Neural crest cell (in vitro differentiated cells): ENCODE measurements around the gene CAPS. TPM values are rescaled to one million over a fixed set of nuclear protein-coding genes. Genes with fewer than 3 reads are reported as not detected.

Experiments
- DNase-seq: peaks from one replicate; pipeline ENCODE4 v3.0.0; 2021; ENCODE audit warnings: low read depth, mixed read lengths, low spot score
- H3K27ac Mint-ChIP-seq: one replicate; pipeline ENCODE4 v1.8.0; 2021; ENCODE audit warnings: mild to moderate bottlenecking, mixed read lengths; ENCODE audit not compliant: unreplicated experiment
- H3K27me3 Mint-ChIP-seq: 2 replicates; pipeline ENCODE4 v1.8.0; 2021; ENCODE audit warnings: low read depth, mild to moderate bottlenecking, mixed read lengths
- H3K36me3 Mint-ChIP-seq: 2 replicates; pipeline ENCODE4 v1.8.0; 2021; ENCODE audit warnings: low read depth, mild to moderate bottlenecking, mixed read lengths
- H3K4me1 Mint-ChIP-seq: 2 replicates; pipeline ENCODE4 v1.8.0; 2021; ENCODE audit warnings: mixed read lengths
- H3K4me3 Mint-ChIP-seq: one replicate; pipeline ENCODE4 v1.8.0; 2021; ENCODE audit warnings: mild to moderate bottlenecking, mixed read lengths
- H3K9me3 Mint-ChIP-seq: 2 replicates; pipeline ENCODE4 v1.8.0; 2021; ENCODE audit warnings: mixed read lengths
- CTCF ChIP-seq: fragments of 200-600 bp; sonication (generic); conservative IDR thresholded peaks from 2 replicates; pipeline ENCODE4 v1.5.0; 2021; ENCODE audit warnings: antibody characterized with exemption, mild to moderate bottlenecking
- total RNA-seq: library from RNA; stranded (reverse); gene quantifications from 2 replicates; pipeline ENCODE4 v1.2.1, GENCODE V29; 2021

Gene CAPS
- total RNA-seq, 1 donor from 2014 or later = 2.6 TPM

GRCh38 chr19:5932146-5932545 is 18.1 kb downstream of the CAPS start:
- Mint-ChIP-seq H3K36me3 (peaks cover 3% of the 10 kb centered on the region), H3K9me3 (no peaks in the 10 kb centered on the region), H3K4me3 (no peak overlapping the region), H3K27me3 (no peaks in the 10 kb centered on the region), H3K4me1 (no peaks in the 10 kb centered on the region), H3K27ac (no peak overlapping the region)
- no peak for TF ChIP-seq CTCF
- DNase-seq = no peak

- no peak for TF ChIP-seq CTCF
- H3K27ac Mint-ChIP-seq = no peak overlapping the region
- no peaks in the 10 kb centered on the region for H3K27me3 Mint-ChIP-seq
- H3K36me3 Mint-ChIP-seq = peaks cover 3% of the 10 kb centered on the region
- no peak for DNase-seq
- H3K9me3 Mint-ChIP-seq = no peaks in the 10 kb centered on the region
- no peak overlapping the region for H3K4me3 Mint-ChIP-seq
- no peaks in the 10 kb centered on the region for H3K4me1 Mint-ChIP-seq
These were observed 18.7 kb downstream of the CAPS start for GRCh38 chr19:5932609-5933262.

GRCh38 chr19:5933391-5934068 is 19.5 kb downstream of the CAPS start:
- H3K4me3 Mint-ChIP-seq = no peak overlapping the region
- no peaks in the 10 kb centered on the region for H3K27me3 Mint-ChIP-seq
- no peak for TF ChIP-seq CTCF
- H3K27ac Mint-ChIP-seq = no peak overlapping the region
- no peak for DNase-seq
- H3K9me3 Mint-ChIP-seq = no peaks in the 10 kb centered on the region
- no peaks in the 10 kb centered on the region for H3K4me1 Mint-ChIP-seq
- peaks cover 3% of the 10 kb centered on the region for H3K36me3 Mint-ChIP-seq

GRCh38 chr19:5934069-5934401 is 20.0 kb downstream of the CAPS start:
- no peaks in the 10 kb centered on the region for H3K36me3 Mint-ChIP-seq

GRCh38 chr19:5934774-5935472 is 20.9 kb downstream of the CAPS start:
- H3K4me3 Mint-ChIP-seq = peak overlapping the region; percentile 51
- no peaks in the 10 kb centered on the region for H3K9me3 Mint-ChIP-seq
- no peaks in the 10 kb centered on the region for H3K4me1 Mint-ChIP-seq
- no peak overlapping the region for H3K27ac Mint-ChIP-seq
- no peaks in the 10 kb centered on the region for H3K36me3 Mint-ChIP-seq
- TF ChIP-seq CTCF = no peak
- H3K27me3 Mint-ChIP-seq = no peaks in the 10 kb centered on the region
- no peak for DNase-seq

More at GRCh38 chr19:5934069-5934401, 20.0 kb downstream of the CAPS start:
- H3K4me1 Mint-ChIP-seq = no peaks in the 10 kb centered on the region
- no peak for TF ChIP-seq CTCF
- no peaks in the 10 kb centered on the region for H3K9me3 Mint-ChIP-seq
- no peaks in the 10 kb centered on the region for H3K27me3 Mint-ChIP-seq
- no peak overlapping the region for H3K4me3 Mint-ChIP-seq
- no peak for DNase-seq
- H3K27ac Mint-ChIP-seq = no peak overlapping the region
